Fibroblast of villous mesenchyme (primary cell): ENCODE measurements around the gene GNAI3. TPM values are rescaled to one million over a fixed set of nuclear protein-coding genes. Genes with fewer than 3 reads are reported as not detected.

Experiments
- DNase-seq: peaks from one replicate; pipeline ENCODE4 v3.0.0-alpha.2; 2010; ENCODE audit warnings: low read depth
- H3K4me3 ChIP-seq: 2 replicates; pipeline ENCODE4 v1.5.1; 2011; ENCODE audit warnings: low read depth, mild to moderate bottlenecking, low read length
- CTCF ChIP-seq: IDR thresholded peaks from 2 replicates; pipeline ENCODE4 v1.5.1; 2012; ENCODE audit warnings: low read depth, mild to moderate bottlenecking, low read length; ENCODE audit not compliant: insufficient read depth
- total RNA-seq: library from RNA; depleted of rRNA; stranded (reverse); fragments of >200 nt; gene quantifications from 2 replicates; pipeline ENCODE4 v1.2.3, GENCODE V29; 2012

The GNAI3 gene
- total RNA-seq, 1 donor: 17.3 TPM

GRCh38 chr1:109618661-109619575 lies 70.5 kb downstream of the GNAI3 start:
- no peak for DNase-seq
- TF ChIP-seq CTCF: no peak
- H3K4me3 ChIP-seq: peak overlapping the region; percentile 98

- DNase-seq: peak; percentile 95
- H3K4me3 ChIP-seq: peak within 1 kb of the TSS; percentile 98
- TF ChIP-seq CTCF: no peak
These were observed 71.4 kb downstream of the GNAI3 start, which contains the start of the genes AMPD2 and GNAT2 for GRCh38 chr1:109619576-109620400. AMPD2 (plus strand) TSS chr1:109619837; CDS start chr1:109621176, 1,339 bp downstream. GNAT2 (minus strand) TSS chr1:109619616; CDS start chr1:109612870, 6,746 bp downstream.

GRCh38 chr1:109620401-109620791 lies 72.0 kb downstream of the GNAI3 start:
- peak; percentile 72 for DNase-seq
- peak overlapping the region; percentile 98 for H3K4me3 ChIP-seq
- TF ChIP-seq CTCF: no peak

GRCh38 chr1:109620841-109621286 lies 72.4 kb downstream of the GNAI3 start:
- no peak for TF ChIP-seq CTCF
- peak; percentile 95 for DNase-seq
- H3K4me3 ChIP-seq: peak overlapping the region; percentile 98

- DNase-seq: no peak
- TF ChIP-seq CTCF: no peak
- peak overlapping the region; percentile 98 for H3K4me3 ChIP-seq
These were observed 73.1 kb downstream of the GNAI3 start for GRCh38 chr1:109621379-109622136.

GRCh38 chr1:109622137-109622892 lies 73.9 kb downstream of the GNAI3 start:
- peak overlapping the region; percentile 98 for H3K4me3 ChIP-seq
- no peak for TF ChIP-seq CTCF
- DNase-seq: no peak
